ENCODE measurements around the gene TMEM169. TPM values are rescaled to one million over a fixed set of nuclear protein-coding genes. Genes with fewer than 3 reads are reported as not detected.

The TMEM169 gene
- total and polyA plus RNA-seq, 2 of the 13 experiments (the other 11 are each of a cell fraction or from before 2014, with no cell fraction given), result 1.5 to 4.5 TPM

DNA sequence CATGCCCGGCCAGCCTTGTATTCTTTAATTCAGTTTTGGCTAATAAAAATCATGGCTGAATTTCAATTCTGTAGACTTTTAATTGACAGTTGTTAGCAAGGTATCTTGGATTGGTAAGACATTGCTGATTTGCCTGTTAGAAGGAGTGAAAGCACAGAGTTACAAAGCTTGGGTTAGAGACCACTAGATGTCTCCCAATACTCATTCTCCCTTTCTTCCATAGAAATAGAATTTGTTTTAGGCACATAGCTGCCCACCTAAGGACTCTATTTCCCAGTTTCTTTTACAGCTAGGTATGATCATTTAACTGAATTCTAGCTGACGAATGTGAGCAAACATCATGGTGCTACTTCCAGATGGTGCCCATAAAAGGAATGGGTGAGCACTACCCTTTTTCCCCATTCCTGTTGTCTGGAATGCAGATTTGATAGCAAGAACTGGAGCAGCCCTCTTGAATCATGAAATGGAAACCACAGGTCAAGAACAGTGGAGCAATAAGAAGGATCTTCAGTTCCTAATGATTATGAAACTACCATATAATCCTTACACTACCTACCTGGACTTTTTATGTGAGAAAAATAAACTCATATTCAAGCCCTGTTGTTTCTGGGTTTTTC, 17.6 kb upstream of the TMEM169 start:
- Histone ChIP-seq H2AFZ (ENCODE audit: low read length) (no peak overlapping the region), H3K9ac (ENCODE audit: insufficient read depth, low read depth, low read length) (no peak overlapping the region), H3K4me1 (ENCODE audit: insufficient read depth, low read length) (peaks cover 32% of the 10 kb centered on the region), H3K36me3 (replicated peaks in 1 of 2; ENCODE audit: control insufficient read depth in 1 of 2, insufficient read depth in 2 of 2, low read length in 2 of 2) (peaks cover 26 to 57% of the 10 kb centered on the region in 2 experiments), H3K4me2 (ENCODE audit: low read depth, low read length) (no peak overlapping the region), H3K9me3 (ENCODE audit: low read length) (no peaks in the 10 kb centered on the region), H3K4me3 (replicated peaks in 1 of 3; ENCODE audit: insufficient read depth in 1 of 3, low read depth in 2 of 3, low read length in 3 of 3) (no peak overlapping the region), H3K27ac (ENCODE audit: extremely low read length, insufficient read depth, low read length) (no peak overlapping the region), H4K20me1 (ENCODE audit: insufficient read depth, low read length) (peaks cover 8% of the 10 kb centered on the region; the same call in 1 of the 2 replicates), H3K79me2 (ENCODE audit: insufficient read depth, low read length) (peaks cover 15% of the 10 kb centered on the region), H3K27me3 (ENCODE audit: control insufficient read depth in 1 of 2, insufficient read depth in 2 of 2, low read length in 2 of 2) (no peaks in the 10 kb centered on the region)
- in situ Hi-C loops (cut with HindIII; ENCODE audit: extremely low pct_ligation_motif_present, low pct_unique_long_range_greater_than_20kb), result no loop called here
- 99% methylated on average over 2 of the region's 2 CpGs for WGBS (ENCODE audit: low lambda C conversion rate)
- no peak for TF ChIP-seq JUND (CRISPR knock-in tag; IDR thresholded peaks at IDR 0.05)
- no peak for TF ChIP-seq ZNF407 (CRISPR knock-in tag; IDR thresholded peaks at IDR 0.05; ENCODE audit: not compliant biosample characterization)
- TF ChIP-seq TFDP1 (CRISPR knock-in tag; IDR thresholded peaks at IDR 0.05; ENCODE audit: borderline replicate concordance), result no peak
- no peak for TF ChIP-seq SNAPC5 (CRISPR knock-in tag; IDR thresholded peaks at IDR 0.05; ENCODE audit: borderline replicate concordance)
- no peak for TF ChIP-seq MXD4 (CRISPR knock-in tag; IDR thresholded peaks at IDR 0.05)
- TF ChIP-seq ZNF891 (CRISPR knock-in tag; IDR thresholded peaks at IDR 0.05), result no peak
- TF ChIP-seq RAD21 (CRISPR knock-in tag; IDR thresholded peaks at IDR 0.05), result 0 out of 2 replicates have a peak, but pooled peaks have one; percentile 9
- TF ChIP-seq NFKB2 (CRISPR knock-in tag; IDR thresholded peaks at IDR 0.05; ENCODE audit: borderline replicate concordance), result no peak
- no peak for TF ChIP-seq ONECUT2 (CRISPR knock-in tag; IDR thresholded peaks at IDR 0.05)
- TF ChIP-seq STAG1 (CRISPR knock-in tag; IDR thresholded peaks at IDR 0.05), result peak; percentile 72
- TF ChIP-seq, protein P1, sequence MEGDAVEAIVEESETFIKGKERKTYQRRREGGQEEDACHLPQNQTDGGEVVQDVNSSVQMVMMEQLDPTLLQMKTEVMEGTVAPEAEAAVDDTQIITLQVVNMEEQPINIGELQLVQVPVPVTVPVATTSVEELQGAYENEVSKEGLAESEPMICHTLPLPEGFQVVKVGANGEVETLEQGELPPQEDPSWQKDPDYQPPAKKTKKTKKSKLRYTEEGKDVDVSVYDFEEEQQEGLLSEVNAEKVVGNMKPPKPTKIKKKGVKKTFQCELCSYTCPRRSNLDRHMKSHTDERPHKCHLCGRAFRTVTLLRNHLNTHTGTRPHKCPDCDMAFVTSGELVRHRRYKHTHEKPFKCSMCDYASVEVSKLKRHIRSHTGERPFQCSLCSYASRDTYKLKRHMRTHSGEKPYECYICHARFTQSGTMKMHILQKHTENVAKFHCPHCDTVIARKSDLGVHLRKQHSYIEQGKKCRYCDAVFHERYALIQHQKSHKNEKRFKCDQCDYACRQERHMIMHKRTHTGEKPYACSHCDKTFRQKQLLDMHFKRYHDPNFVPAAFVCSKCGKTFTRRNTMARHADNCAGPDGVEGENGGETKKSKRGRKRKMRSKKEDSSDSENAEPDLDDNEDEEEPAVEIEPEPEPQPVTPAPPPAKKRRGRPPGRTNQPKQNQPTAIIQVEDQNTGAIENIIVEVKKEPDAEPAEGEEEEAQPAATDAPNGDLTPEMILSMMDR (CRISPR knock-in tag; IDR thresholded peaks at IDR 0.05), result peak; percentile 58
- CTCF ChIA-PET (ENCODE audit: low intra/inter-chr PET ratio, low total read pairs), result interaction anchor here (1.1 to 1.6 kb wide), 2 partner anchors 41 to 76 kb away, joined by 3 to 8 read pairs; no protein-coding TSS in a partner anchor
- ATAC-seq, result peak; percentile 45
- intact Hi-C loops (cut with micrococcal nuclease; ENCODE audit: unreplicated experiment), result loop anchor here (1.0 to 2.0 kb wide), 2 partner anchors 41 to 45 kb away; partner anchors contain the start of gene XRCC5
- TSS peak; percentile 27 for BruUV-seq (replicated peaks)
- no peak for FAIRE-seq
- no peak for DNase-seq (ENCODE audit: low spot score)
- POLR2A ChIA-PET, result interaction anchor here (0.8 to 1.1 kb wide), 3 partner anchors 18 to 50 kb away, joined by 3 read pairs; partner anchors contain the start of genes PECR and TMEM169
